Esophagus muscularis mucosa (tissue), 4 donors: ENCODE measurements around the gene IGF1R. TPM values are rescaled to one million over a fixed set of nuclear protein-coding genes. Genes with fewer than 3 reads are reported as not detected.

Source experiments
- DNase-seq: peaks from one replicate; pipeline ENCODE4 v3.0.0-alpha.2; 2017; ENCODE audit errors: extremely low spot score
- H3K27ac ChIP-seq, 4 donors: fragments of 200-600 bp; sonication (generic); replicated peaks in 1 of 4; 1 replicate in 3 of 4; 2 replicates in 1 of 4; pipeline ENCODE4 v1.5.1; 2016 to 2019; ENCODE audit warnings: mild to moderate bottlenecking in 1 of 4
- H3K27me3 ChIP-seq, 4 donors: fragments of 200-600 bp; sonication (generic); one replicate each; pipeline versions ENCODE4 v1.5.1 to v1.6.0; 2016 to 2019
- H3K36me3 ChIP-seq, 4 donors: fragments of 200-600 bp; sonication (generic); one replicate each; pipeline ENCODE4 v1.5.1; 2016 to 2019
- H3K4me1 ChIP-seq, 4 donors: fragments of 200-600 bp; sonication (generic); one replicate each; pipeline ENCODE4 v1.5.1; 2016 to 2019
- H3K4me3 ChIP-seq, 4 donors: fragments of 200-600 bp; sonication (generic); 1 replicate in 2 of 4; 2 replicates in 2 of 4; pipeline ENCODE4 v1.5.1; 2016 to 2019; ENCODE audit warnings: mild to moderate bottlenecking in 4 of 4, moderate library complexity in 1 of 4
- H3K9me3 ChIP-seq, 4 donors: fragments of 200-600 bp; sonication (generic); 1 replicate in 3 of 4; 2 replicates in 1 of 4; pipeline ENCODE4 v1.5.1; 2016 to 2019
- EP300 ChIP-seq: sonication (generic); formaldehyde crosslinking; IDR thresholded peaks from one replicate; pipeline ENCODE4 v1.6.1; 2017; ENCODE audit warnings: antibody characterized with exemption
- POLR2A ChIP-seq: fragments of 450-650 bp; IDR thresholded peaks from one replicate; pipeline ENCODE4 v1.6.1; 2017; ENCODE audit warnings: antibody characterized with exemption, moderate library complexity, mild to moderate bottlenecking, low read depth
- POLR2AphosphoS5 ChIP-seq, 2 donors: sonication (generic); formaldehyde crosslinking; IDR thresholded peaks; one replicate each; pipeline ENCODE4 v1.6.1; 2017; ENCODE audit warnings: antibody characterized with exemption in 2 of 2
- WGBS: methylation state at CpG from one replicate; pipeline ENCODE4 v1.1.5; 2018; 5-methylcytosine and 5-hydroxymethylcytosine counted together
- intact Hi-C: fragments of 100-400 bp; cut with DNase I; formaldehyde crosslinking; loops from one replicate; pipeline ENCODE4 v1.15.1; 2023
- total RNA-seq, 4 donors: library from RNA; depleted of rRNA; stranded (reverse); fragments of >200 nt; gene quantifications; one replicate each; pipeline versions ENCODE4 v1.1.0 to v1.2.1, GENCODE V29; 2016
- TF ChIP-seq, protein P1 (sequence below), 3 experiments: fragments of 200-600 bp in 2 of 3; fragments of 450-650 bp in 1 of 3; sonication (generic) in 2 of 3; IDR thresholded peaks; one replicate each; pipeline ENCODE4 v1.5.1; 2017 to 2019; ENCODE audit warnings: antibody characterized with exemption in 3 of 3, mild to moderate bottlenecking in 2 of 3, moderate library complexity in 1 of 3

The IGF1R gene
- total RNA-seq, 4 donors from 2014 or later: 33.6 to 95.3 (median 49.7) TPM

DNA sequence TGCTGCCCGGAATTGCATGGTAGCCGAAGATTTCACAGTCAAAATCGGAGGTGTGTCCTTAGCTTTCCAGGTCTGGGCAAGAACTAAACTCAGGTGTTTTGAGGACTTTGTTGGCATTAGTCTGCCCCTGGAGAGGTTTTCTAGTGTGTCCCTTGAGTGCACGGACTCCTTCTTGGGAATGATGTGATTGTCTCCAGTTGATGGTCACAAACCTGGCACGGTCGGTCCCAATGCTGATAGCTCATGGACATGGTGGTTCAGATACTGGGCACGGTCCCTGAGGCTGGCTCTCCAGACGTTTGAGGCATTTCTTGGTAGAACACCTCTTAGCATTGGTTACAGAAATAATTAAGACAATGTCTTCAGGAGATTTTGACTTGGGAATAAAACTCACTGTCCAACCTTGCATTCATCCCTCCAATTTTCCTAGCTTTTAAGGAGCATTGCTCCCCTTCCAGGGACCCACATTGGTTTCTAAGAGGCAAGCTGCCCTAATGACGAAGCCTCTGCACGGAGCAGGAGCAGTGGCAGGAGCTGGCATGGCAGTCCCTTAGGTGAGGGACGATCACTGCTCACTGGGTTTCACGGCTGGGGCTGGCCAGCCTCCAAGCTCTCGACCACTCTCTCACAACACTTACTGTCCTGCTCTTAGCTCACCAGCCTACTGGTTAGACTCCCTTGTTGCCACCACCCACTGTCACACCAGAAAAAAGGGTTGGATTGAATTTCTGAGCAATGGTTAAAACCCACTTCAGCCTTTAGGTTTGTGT is 291.2 kb downstream of the IGF1R start:
- Histone ChIP-seq H3K27me3 (no peaks in the 10 kb centered on the region), H3K36me3 (peaks cover 11 to 86% (median 71%) of the 10 kb centered on the region in 4 donors), H3K9me3 (no peaks in the 10 kb centered on the region), H3K4me1 (peaks cover 18 to 21% (median 19%) of the 10 kb centered on the region in 4 donors), H3K4me3 (no peak overlapping the region), H3K27ac (no peak overlapping the region)
- intact Hi-C loops: no loop called here
- no peak for TF ChIP-seq POLR2AphosphoS5 (IDR thresholded peaks at IDR 0.05)
- no peak for TF ChIP-seq POLR2A
- no peak for TF ChIP-seq EP300
- TF ChIP-seq, protein P1, sequence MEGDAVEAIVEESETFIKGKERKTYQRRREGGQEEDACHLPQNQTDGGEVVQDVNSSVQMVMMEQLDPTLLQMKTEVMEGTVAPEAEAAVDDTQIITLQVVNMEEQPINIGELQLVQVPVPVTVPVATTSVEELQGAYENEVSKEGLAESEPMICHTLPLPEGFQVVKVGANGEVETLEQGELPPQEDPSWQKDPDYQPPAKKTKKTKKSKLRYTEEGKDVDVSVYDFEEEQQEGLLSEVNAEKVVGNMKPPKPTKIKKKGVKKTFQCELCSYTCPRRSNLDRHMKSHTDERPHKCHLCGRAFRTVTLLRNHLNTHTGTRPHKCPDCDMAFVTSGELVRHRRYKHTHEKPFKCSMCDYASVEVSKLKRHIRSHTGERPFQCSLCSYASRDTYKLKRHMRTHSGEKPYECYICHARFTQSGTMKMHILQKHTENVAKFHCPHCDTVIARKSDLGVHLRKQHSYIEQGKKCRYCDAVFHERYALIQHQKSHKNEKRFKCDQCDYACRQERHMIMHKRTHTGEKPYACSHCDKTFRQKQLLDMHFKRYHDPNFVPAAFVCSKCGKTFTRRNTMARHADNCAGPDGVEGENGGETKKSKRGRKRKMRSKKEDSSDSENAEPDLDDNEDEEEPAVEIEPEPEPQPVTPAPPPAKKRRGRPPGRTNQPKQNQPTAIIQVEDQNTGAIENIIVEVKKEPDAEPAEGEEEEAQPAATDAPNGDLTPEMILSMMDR (IDR thresholded peaks at IDR 0.05): no peak
- WGBS: 82% methylated on average over 8 of the region's 13 CpGs
- no peak for DNase-seq

DNA sequence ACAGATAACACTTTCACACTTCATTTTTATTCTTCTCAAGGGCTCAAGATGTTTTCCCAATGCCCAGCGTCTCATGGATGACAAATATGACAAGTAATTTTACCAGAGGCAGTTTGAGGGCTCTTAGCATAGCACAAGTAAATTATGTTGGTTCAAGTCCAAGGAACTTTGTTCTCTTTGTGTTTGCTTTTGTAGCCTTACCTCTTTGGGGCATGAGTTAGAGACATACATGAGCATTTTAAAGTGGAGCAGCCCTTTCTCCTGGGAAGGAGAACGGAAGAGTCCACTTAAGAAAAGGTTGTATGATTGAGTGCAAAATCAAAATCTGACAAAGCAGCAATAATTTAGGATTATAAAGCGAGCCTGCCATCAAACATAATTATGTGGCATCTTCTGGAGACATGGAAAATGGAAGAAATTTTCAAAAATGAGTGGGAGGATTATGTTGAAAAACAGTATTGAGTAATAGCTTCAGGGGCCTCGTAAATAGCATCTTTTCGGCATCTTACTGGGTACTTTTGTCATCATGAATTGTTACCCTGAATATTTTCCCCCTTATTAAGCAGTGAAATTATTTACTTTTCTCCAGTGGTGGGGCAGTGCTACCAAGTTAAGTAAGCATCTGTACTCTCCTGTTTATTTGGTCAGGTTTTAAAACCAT is 293.4 kb downstream of the IGF1R start:
- peaks cover 20 to 76% (median 63%) of the 10 kb centered on the region in 4 donors for H3K36me3 ChIP-seq
- peaks cover 18 to 27% (median 25%) of the 10 kb centered on the region in 4 donors for H3K4me1 ChIP-seq
- no peak for DNase-seq
- TF ChIP-seq, protein P1 (IDR thresholded peaks at IDR 0.05): no peak
- TF ChIP-seq EP300: no peak
- no peak for TF ChIP-seq POLR2AphosphoS5 (IDR thresholded peaks at IDR 0.05)
- TF ChIP-seq POLR2A: no peak
- H3K9me3 ChIP-seq: no peaks in the 10 kb centered on the region
- no peak overlapping the region for H3K27ac ChIP-seq
- H3K4me3 ChIP-seq: no peak overlapping the region
- intact Hi-C loops: no loop called here
- no peaks in the 10 kb centered on the region for H3K27me3 ChIP-seq
- 85% methylated on average over 5 of the region's 5 CpGs for WGBS

DNA sequence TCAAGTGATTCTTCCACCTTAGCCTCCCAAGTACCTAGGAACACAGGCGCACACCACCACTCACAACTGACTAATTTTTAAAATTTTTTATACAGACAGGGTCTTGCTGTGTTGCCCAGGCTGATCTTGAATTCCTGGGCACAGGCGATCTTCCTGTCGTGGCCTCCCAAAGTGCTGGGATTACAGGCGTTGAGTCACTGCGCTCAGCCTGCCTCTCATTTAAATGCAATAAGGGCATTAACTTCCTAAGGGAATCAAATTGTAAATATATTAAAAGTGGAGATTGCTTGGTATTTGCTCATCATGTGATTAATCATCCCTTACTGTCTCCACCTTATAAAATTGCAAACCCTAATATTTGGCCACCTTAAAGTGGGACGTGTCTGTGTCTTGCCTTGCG is 294.1 kb downstream of the IGF1R start:
- Histone ChIP-seq H3K9me3 (no peaks in the 10 kb centered on the region), H3K27ac (peak overlapping the region; percentile 42 to 66 (median 61)), H3K27me3 (no peaks in the 10 kb centered on the region), H3K4me3 (no peak overlapping the region), H3K4me1 (peaks cover 18 to 30% (median 27%) of the 10 kb centered on the region in 4 donors), H3K36me3 (peaks cover 20 to 80% (median 63%) of the 10 kb centered on the region in 4 donors)
- intact Hi-C loops: no loop called here
- TF ChIP-seq, protein P1 (IDR thresholded peaks at IDR 0.05): no peak
- TF ChIP-seq POLR2AphosphoS5 (IDR thresholded peaks at IDR 0.05) (no peak), EP300 (no peak), POLR2A (no peak)
- DNase-seq: no peak
- 94% methylated on average over 7 of the region's 7 CpGs for WGBS

DNA sequence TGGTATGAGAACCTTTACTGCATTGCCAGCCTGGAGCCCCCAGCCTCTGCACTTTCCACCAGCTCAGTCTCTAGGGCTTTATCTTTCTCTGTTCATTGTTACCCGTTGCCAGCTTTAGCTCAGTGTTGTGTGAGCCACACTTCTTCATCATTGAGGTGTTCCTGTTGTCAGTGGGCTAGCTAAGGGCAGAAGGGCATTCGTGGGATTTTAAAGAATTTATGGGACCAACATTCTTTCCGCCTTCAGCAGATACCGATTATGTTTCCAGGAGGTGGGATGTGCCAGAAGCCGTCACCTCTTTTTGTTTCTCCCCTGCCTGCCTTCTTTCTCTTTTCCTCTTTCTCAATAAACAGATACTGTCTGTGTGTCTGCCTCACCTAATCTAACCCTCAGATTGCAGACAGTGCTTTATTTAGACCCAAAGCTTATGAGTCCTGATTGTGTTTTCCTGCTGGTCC is 294.7 kb downstream of the IGF1R start:
- TF ChIP-seq EP300: no peak
- TF ChIP-seq POLR2AphosphoS5 (IDR thresholded peaks at IDR 0.05): no peak
- TF ChIP-seq, protein P1 (IDR thresholded peaks at IDR 0.05): no peak
- TF ChIP-seq POLR2A: no peak
- H3K27ac ChIP-seq: peak overlapping the region; percentile 42 to 66 (median 61)
- 49% methylated on average over 5 of the region's 5 CpGs for WGBS
- intact Hi-C loops: no loop called here
- H3K36me3 ChIP-seq: peaks cover 20 to 80% (median 65%) of the 10 kb centered on the region in 4 donors
- no peaks in the 10 kb centered on the region for H3K9me3 ChIP-seq
- H3K27me3 ChIP-seq: no peaks in the 10 kb centered on the region
- DNase-seq: no peak
- peaks cover 18 to 30% (median 27%) of the 10 kb centered on the region in 4 donors for H3K4me1 ChIP-seq
- no peak overlapping the region for H3K4me3 ChIP-seq
